IPS DF 19.7 (cell line): ENCODE measurements around the gene CGREF1.

Experiments used
- DNase-seq: peaks from one replicate; pipeline ENCODE4 v3.0.0-alpha.2; 2013; ENCODE audit warnings: low read depth, low spot score

The CGREF1 gene

GRCh38 chr2:27118525-27119329 lies at the start of gene CGREF1:
TSS of gene CGREF1 (minus strand) at chr2:27119128. CDS start at chr2:27104366, 14,762 bp downstream.
- no peak for DNase-seq

GRCh38 chr2:27164960-27165763 lies 46.2 kb upstream of the CGREF1 start:
- DNase-seq = no peak

GRCh38 chr2:27162151-27163121 lies 43.5 kb upstream of the CGREF1 start:
- no peak for DNase-seq

GRCh38 chr2:27160191-27160590 lies 41.3 kb upstream of the CGREF1 start:
- no peak for DNase-seq

DNA sequence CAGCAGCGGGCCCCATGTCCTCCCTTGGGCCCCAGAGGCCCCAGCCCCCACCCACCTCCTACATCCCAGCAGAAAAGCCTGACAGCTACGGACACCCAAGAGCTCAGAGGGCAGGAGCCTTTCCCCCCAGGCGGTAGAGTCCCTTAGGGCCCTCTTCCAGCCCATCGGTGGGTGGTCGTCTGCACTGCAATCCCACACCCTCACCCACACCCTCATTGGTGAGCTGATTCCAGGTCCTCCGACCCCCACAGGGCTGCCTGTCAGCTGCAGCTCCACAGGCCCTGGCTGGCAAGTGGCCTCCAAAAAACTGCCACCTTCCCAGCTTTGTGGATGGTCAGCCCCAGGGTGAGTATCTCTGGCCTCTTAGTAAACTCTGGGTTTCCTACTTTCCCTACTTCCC lies 40.3 kb upstream of the CGREF1 start:
- no peak for DNase-seq

DNA sequence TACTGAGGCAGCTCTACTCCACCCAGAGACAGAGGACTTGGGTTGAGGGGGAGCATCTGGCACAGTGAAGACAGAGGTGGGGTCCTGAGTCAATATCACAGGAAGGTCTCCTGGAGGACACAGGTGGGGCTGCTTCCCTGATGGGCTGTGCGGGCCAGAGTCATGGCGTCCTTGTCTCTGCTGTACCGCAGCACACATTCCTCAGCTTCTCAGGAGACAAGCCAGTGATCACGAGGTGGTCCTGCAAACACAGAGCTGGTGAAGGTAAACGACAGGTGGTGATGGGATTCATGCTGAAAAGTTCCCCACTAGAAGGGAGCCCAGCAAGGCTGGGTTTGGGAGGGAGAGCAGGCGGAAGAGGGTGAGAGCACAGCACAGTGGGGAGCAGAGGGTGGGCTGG lies 39.5 kb upstream of the CGREF1 start:
- DNase-seq = no peak

DNA sequence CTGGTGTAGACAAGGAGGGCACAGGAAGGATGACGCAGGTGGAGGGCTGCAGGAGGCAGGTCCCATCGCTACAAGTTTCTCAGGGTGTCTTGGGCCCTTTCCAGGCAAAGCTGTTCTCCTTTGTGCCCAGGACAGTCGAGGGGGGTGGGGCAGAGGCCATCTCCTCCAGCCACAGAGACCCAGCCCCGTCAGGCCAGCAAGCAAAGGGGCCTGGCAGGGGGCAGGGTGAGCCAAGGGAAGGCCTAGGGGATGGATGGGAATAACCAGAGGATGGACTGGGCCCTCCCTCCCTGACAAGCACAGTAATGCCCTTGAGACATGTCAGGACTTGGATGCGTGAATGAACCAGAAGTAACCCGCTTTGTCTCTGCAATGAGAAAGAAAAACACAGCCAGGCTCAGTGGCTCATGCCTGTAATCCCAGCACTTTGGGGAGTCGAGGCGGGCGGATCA lies 36.2 kb upstream of the CGREF1 start:
- DNase-seq = no peak

GRCh38 chr2:27154488-27154887 lies 35.6 kb upstream of the CGREF1 start:
- no peak for DNase-seq

- no peak for DNase-seq
Measured at GRCh38 chr2:27152796-27153464, 34.0 kb upstream of the CGREF1 start.

- no peak for DNase-seq
Measured at GRCh38 chr2:27152102-27152795, 33.3 kb upstream of the CGREF1 start.

- no peak for DNase-seq
Measured at GRCh38 chr2:27150639-27151230, 31.8 kb upstream of the CGREF1 start.

- no peak for DNase-seq
Measured at GRCh38 chr2:27149570-27150405, 30.9 kb upstream of the CGREF1 start.

DNA sequence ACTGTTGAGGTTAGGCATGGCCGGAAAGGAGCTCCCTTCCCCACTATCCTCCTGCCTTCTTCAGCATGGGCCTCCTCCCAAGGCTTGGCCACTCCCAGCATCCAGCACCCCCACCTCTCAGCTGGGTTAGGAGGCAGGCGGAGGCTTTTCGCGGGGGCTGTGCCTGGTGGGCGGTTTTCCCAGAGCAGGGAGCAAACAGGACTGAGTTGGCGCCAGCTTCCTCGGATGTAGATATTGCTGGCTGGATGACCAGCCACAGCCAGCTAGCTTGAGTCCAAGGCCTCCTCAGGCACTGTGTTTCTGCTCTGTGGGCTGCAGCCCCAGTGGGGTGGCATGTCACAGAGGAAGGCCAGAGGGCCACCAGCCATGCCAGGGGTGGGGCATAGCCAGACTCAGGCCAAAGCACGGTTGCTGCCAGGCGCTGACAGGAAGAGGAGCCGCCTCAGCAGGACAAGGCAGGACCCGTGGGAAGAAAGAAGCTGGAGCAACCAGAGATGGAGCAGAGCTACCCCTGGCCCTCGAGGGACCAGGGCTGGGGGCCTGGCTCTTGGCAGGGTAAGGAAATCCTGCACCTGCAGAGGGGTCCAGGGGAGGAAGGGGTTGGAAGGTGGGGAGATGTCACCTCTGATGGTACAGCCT lies 30.0 kb upstream of the CGREF1 start, which contains the start of gene TCF23:
Gene TCF23 (plus strand): TSS at position 204 of the 639 bp plus-strand sequence. CDS start 130 bp downstream, at position 334.
- no peak for DNase-seq

DNA sequence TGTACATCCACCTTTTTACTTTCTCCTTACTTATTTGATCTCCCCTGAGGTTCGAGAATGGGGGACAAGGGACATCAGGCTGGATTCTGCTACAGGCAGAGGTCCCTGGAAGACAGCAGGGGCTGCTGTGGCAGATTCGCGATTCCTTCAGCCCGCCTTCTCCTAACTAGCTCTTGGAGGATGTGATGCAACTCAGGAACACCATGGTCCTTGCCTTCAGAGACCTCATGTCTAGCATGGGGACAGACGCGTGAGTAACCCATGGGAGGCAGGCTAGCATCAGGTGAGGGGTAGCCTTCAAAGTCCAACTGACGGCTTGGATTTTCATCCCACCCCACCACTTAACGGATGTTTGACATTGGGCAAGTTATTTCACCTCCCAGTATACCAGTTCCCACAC lies 29.0 kb upstream of the CGREF1 start:
- no peak for DNase-seq

DNA sequence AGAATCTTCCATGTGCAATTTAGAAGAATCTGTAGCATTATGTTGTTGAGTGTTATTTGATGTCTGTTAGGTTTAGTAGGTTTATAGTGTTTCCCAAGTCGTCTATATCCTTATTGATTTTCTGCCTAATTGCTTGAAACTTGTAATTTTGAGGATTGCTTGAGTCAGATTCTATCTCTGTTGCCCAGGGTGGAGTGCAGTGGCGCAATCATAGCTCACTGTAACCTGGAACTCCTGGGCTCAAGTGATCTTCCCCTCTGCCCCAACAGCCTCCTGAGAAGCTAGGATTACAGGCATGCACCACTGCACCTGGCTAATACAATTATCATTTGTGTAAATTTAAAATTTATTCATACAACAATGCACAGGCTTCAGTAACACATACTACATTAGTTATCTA lies 26.8 kb upstream of the CGREF1 start:
- no peak for DNase-seq

DNA sequence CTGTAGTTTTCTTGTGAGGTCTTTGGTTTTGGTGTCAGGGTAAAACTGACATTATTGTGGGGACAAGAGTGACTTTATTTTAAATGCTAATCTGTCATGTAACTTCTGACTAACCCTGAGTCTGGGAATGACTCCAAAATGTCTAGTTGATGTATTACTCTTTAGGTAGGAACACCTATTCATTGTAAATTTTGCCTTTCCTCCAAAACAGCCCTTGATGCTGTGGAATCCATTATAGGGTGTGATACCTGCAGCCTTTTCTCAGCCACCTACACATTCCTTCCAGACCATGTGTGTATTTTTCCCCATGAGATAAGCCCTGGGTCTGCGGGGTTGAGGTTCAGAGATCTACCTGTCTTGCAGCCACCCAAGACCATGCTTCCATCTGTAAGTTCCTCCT lies 24.4 kb upstream of the CGREF1 start:
- no peak for DNase-seq

DNA sequence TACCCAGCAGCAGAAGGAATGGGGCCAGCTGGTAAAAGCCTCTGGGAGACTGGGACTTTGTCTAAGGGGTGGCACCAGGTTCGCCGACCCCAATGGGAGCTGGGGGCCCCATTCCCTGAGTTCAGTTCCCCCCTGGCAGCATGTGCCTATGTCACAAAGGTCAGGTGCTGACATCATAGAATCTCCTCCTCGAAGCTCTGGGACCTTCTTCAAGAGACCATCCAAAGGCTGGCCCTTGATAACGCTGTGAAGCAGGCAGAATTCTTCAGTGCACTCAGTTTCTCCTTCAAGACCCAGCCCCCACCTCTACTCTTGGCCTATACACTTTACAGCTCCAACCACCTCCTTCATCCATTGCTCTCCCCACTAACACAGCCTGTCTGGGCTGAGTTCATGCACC lies 20.4 kb upstream of the CGREF1 start, which contains the start of gene PRR30:
Gene PRR30 (minus strand): TSS at position 101 of the 400 bp plus-strand sequence. CDS start 1,081 bp downstream, outside the sequence.
- no peak for DNase-seq

DNA sequence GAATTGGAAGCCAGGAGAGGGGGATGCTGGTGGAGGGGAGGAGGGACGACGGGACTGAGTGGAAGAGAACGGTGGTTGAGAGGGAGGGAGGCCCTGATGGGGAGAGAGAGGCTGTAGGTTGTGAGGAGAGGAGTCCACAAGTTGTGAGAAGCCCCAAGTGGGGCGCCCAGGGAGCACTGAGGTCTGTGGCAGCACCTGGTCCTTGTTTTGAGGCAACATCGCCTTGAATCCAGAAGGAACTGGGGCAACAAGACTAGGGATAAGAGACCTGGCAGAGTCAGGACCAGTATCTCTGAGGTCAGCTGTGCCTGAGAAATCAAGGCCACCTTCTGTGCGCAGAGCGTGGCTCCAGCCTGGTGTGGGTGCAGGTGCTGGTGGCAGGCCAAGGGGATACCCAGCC lies 19.2 kb upstream of the CGREF1 start:
- no peak for DNase-seq
